ENCODE measurements around the gene COPS9.

Gene COPS9

GRCh38 chr2:240169486-240170353 lies 33.6 kb upstream of the COPS9 start:
- TF ChIP-seq CTCF (IDR thresholded peaks at IDR 0.05; ENCODE audit: low read depth, low read length): no peak
- DNase-seq (ENCODE audit: extremely low read depth, low read depth): no peak

GRCh38 chr2:240168546-240169361 lies 32.6 kb upstream of the COPS9 start:
- no peak for TF ChIP-seq CTCF (IDR thresholded peaks at IDR 0.05; ENCODE audit: low read depth, low read length)
- DNase-seq (ENCODE audit: extremely low read depth, low read depth): no peak

GRCh38 chr2:240168041-240168440 lies 31.9 kb upstream of the COPS9 start:
- TF ChIP-seq CTCF (IDR thresholded peaks at IDR 0.05; ENCODE audit: low read depth, low read length): no peak
- no peak for DNase-seq (ENCODE audit: extremely low read depth, low read depth)

GRCh38 chr2:240167588-240167880 lies 31.4 kb upstream of the COPS9 start:
- TF ChIP-seq CTCF (IDR thresholded peaks at IDR 0.05; ENCODE audit: low read depth, low read length): no peak
- no peak for DNase-seq (ENCODE audit: extremely low read depth, low read depth)

GRCh38 chr2:240166761-240167587 lies 30.9 kb upstream of the COPS9 start:
- no peak for DNase-seq (ENCODE audit: extremely low read depth, low read depth)
- TF ChIP-seq CTCF (IDR thresholded peaks at IDR 0.05; ENCODE audit: low read depth, low read length): no peak

GRCh38 chr2:240166191-240166590 lies 30.1 kb upstream of the COPS9 start:
- no peak for TF ChIP-seq CTCF (IDR thresholded peaks at IDR 0.05; ENCODE audit: low read depth, low read length)
- no peak for DNase-seq (ENCODE audit: extremely low read depth, low read depth)

Data from AG09319 (cell line).